AG04450 (cell line): ENCODE data around the gene CD7. TPM values are rescaled to one million over a fixed set of nuclear protein-coding genes. Genes with fewer than 3 reads are reported as not detected.

ENCODE experiments used
- CTCF ChIA-PET: fragments of 300-600, 350-600 bp; formaldehyde crosslinking; extraction: SDS; loops from one replicate; lab custom pipeline; 2022; ENCODE audit warnings: antibody characterized with exemption, inconsistent platforms; lab: Charles Lee
- POLR2A ChIA-PET: fragments of 350-600 bp; formaldehyde crosslinking; extraction: SDS; loops from one replicate; lab custom pipeline; 2021; ENCODE audit warnings: antibody characterized with exemption, inconsistent platforms; lab: Yijun Ruan, JAX
- DNase-seq: peaks from one replicate; pipeline ENCODE4 v3.0.0-alpha.2; 2011; ENCODE audit warnings: low read depth, low spot score
- H3K27ac ChIP-seq: one replicate; pipeline ENCODE4 v1.5.1; 2012; ENCODE audit warnings: low read depth, low read length, control low read depth
- H3K27me3 ChIP-seq: one replicate; pipeline ENCODE4 v1.6.0; 2012; ENCODE audit warnings: low read length; ENCODE audit not compliant: control insufficient read depth, insufficient read depth
- H3K4me3 ChIP-seq: 2 replicates; pipeline ENCODE4 v1.5.1; 2011; ENCODE audit warnings: mild to moderate bottlenecking, low read depth, low read length, control low read depth
- H3K9me3 ChIP-seq: 2 replicates; pipeline ENCODE4 v1.5.1; 2012; ENCODE audit warnings: low read length; ENCODE audit not compliant: control insufficient read depth, insufficient read depth
- polyA plus RNA-seq: library from polyadenylated mRNA; depleted of rRNA; stranded (reverse); fragments of >200 nt; gene quantifications from 2 replicates; pipeline ENCODE4 v1.2.3, GENCODE V29; 2011
- TF ChIP-seq, protein P1 (sequence below): IDR thresholded peaks from 2 replicates; pipeline ENCODE4 v1.5.1; 2011; ENCODE audit warnings: low read depth, low read length, control low read depth, inconsistent platforms

CD7 gene
- polyA plus RNA-seq, 1 experiment, result 0.11 TPM

GRCh38 chr17:82276938-82277337 lies 40.5 kb downstream of the CD7 start:
- Histone ChIP-seq H3K27ac (no peak overlapping the region), H3K4me3 (no peak overlapping the region), H3K9me3 (no peaks in the 10 kb centered on the region; the same call in 1 of the 2 replicates), H3K27me3 (no peaks in the 10 kb centered on the region)
- TF ChIP-seq, protein P1, sequence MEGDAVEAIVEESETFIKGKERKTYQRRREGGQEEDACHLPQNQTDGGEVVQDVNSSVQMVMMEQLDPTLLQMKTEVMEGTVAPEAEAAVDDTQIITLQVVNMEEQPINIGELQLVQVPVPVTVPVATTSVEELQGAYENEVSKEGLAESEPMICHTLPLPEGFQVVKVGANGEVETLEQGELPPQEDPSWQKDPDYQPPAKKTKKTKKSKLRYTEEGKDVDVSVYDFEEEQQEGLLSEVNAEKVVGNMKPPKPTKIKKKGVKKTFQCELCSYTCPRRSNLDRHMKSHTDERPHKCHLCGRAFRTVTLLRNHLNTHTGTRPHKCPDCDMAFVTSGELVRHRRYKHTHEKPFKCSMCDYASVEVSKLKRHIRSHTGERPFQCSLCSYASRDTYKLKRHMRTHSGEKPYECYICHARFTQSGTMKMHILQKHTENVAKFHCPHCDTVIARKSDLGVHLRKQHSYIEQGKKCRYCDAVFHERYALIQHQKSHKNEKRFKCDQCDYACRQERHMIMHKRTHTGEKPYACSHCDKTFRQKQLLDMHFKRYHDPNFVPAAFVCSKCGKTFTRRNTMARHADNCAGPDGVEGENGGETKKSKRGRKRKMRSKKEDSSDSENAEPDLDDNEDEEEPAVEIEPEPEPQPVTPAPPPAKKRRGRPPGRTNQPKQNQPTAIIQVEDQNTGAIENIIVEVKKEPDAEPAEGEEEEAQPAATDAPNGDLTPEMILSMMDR, result no peak
- POLR2A ChIA-PET, result no interaction called here
- CTCF ChIA-PET, result no interaction called here
- DNase-seq, result no peak

DNA sequence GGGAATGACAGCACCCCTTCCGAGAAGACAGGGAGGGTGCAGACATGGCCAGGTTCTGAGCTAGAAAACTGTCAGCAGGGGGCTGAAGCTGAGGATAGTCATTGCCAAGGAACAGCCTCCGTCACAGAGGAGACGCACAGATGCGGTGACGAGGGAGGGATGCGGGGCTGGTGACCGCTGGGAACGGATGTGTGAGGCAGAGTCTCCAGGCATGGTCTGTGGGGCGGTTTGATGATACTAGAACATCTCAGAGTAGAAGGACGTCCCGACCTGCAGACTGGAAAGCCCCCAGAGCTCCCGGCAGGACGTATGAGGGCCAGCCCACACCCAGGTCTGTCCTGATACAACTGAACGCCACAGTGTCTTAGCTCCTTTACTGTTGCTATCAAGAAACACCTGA lies 42.1 kb downstream of the CD7 start:
- ChIA-PET POLR2A (no interaction called here), CTCF (interaction anchor here (1.3 kb wide), 1 partner anchor 46 kb away, joined by 3 read pairs; no protein-coding TSS in a partner anchor)
- H3K27me3 ChIP-seq, result no peaks in the 10 kb centered on the region
- TF ChIP-seq, protein P1, result no peak
- H3K9me3 ChIP-seq, result no peaks in the 10 kb centered on the region; the same call in 1 of the 2 replicates
- DNase-seq, result no peak
- no peak overlapping the region for H3K4me3 ChIP-seq
- no peak overlapping the region for H3K27ac ChIP-seq

GRCh38 chr17:82274134-82275020 lies 43.0 kb downstream of the CD7 start:
- Histone ChIP-seq H3K27ac (no peak overlapping the region), H3K9me3 (no peaks in the 10 kb centered on the region; the same call in 1 of the 2 replicates), H3K27me3 (no peaks in the 10 kb centered on the region), H3K4me3 (peak overlapping the region; percentile 90)
- CTCF ChIA-PET, result interaction anchor here (1.3 kb wide), 1 partner anchor 47 kb away, joined by 3 read pairs; no protein-coding TSS in a partner anchor
- TF ChIP-seq, protein P1, result no peak
- DNase-seq, result no peak
- POLR2A ChIA-PET, result interaction anchor here (1.0 to 1.9 kb wide), 3 partner anchors 9 to 24 kb away, joined by 5 to 12 read pairs (median 8); no protein-coding TSS in a partner anchor

- TF ChIP-seq, protein P1, result no peak
- ChIA-PET CTCF (interaction anchor here (0.6 kb wide), 1 partner anchor 10 kb away, joined by 8 read pairs; no protein-coding TSS in a partner anchor), POLR2A (interaction anchor here (0.6 to 1.9 kb wide), 6 partner anchors 10 to 53 kb away, joined by 3 to 12 read pairs (median 4); no protein-coding TSS in a partner anchor)
- Histone ChIP-seq H3K27ac (peak within 1 kb of the TSS; percentile 88), H3K27me3 (no peaks in the 10 kb centered on the region), H3K4me3 (peak within 1 kb of the TSS; percentile 90), H3K9me3 (no peaks in the 10 kb centered on the region; the same call in 1 of the 2 replicates)
- peak; percentile 30 for DNase-seq
These were observed 43.9 kb downstream of the CD7 start, which contains the start of gene CSNK1D for GRCh38 chr17:82273327-82274133. TSS of gene CSNK1D (minus strand) at chr17:82273700. CDS start at chr17:82273381, 319 bp downstream.
